Measurements from ENCODE around the gene FBRSL1. TPM values are rescaled to one million over a fixed set of nuclear protein-coding genes. Genes with fewer than 3 reads are reported as not detected.

The FBRSL1 gene
- total and polyA plus RNA-seq, 2 experiments from 2014 or later = 0.63 to 4.6 TPM

DNA sequence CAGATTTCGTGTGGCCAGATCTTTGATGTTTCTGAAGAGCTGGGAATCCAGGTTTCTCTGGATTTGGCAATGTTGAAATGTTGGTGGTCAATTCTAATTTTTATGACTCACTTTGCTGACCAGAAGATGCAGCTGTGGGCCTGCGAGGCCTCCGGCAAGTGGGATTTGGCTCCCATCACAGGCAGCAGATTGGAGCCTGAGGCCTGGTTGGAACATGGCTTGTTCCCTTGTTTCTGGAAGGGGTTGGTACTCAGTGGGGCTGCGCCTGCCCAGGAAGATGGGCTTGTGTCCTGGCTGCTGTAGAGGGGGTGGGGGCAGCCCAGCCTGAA is 23.1 kb downstream of the FBRSL1 start:
- DNase-seq = no peak
- no peak overlapping the region for H3K9ac ChIP-seq
- H3K27me3 ChIP-seq (replicated peaks; ENCODE audit: insufficient read depth) = no peaks in the 10 kb centered on the region
- in situ Hi-C loops (cut with MboI) = no loop called here
- no peaks in the 10 kb centered on the region for H3K79me2 ChIP-seq (ENCODE audit: insufficient read depth)
- no peak overlapping the region for H3K27ac ChIP-seq
- TF ChIP-seq EZH2 (IDR thresholded peaks at IDR 0.05; ENCODE audit: insufficient read depth, poor library complexity, severe bottlenecking) (no peak), EZH2phosphoT487 (IDR thresholded peaks at IDR 0.05; ENCODE audit: insufficient read depth, low read depth) (no peak)
- no peaks in the 10 kb centered on the region for H3F3A ChIP-seq (ENCODE audit: insufficient read depth)
- no peaks in the 10 kb centered on the region for H3K36me3 ChIP-seq (ENCODE audit: low read depth)
- no peak overlapping the region for H3K4me2 ChIP-seq (ENCODE audit: unreplicated experiment)
- no peaks in the 10 kb centered on the region for H3K4me1 ChIP-seq (ENCODE audit: insufficient read depth)
- H3K9me3 ChIP-seq (ENCODE audit: low read depth) = no peaks in the 10 kb centered on the region
- no peaks in the 10 kb centered on the region for H4K20me1 ChIP-seq (ENCODE audit: insufficient read depth)
- H2AFZ ChIP-seq = no peak overlapping the region
- H3K4me3 ChIP-seq = no peak overlapping the region
- no peaks in the 10 kb centered on the region for H3K9me2 ChIP-seq (ENCODE audit: insufficient read depth)
- 94 to 95% methylated on average over 4 of the region's 4 CpGs for WGBS, 2 experiments (ENCODE audit: low coverage in 1 of 2, low lambda C conversion rate in 2 of 2, missing lambda C conversion rate in 2 of 2)

DNA sequence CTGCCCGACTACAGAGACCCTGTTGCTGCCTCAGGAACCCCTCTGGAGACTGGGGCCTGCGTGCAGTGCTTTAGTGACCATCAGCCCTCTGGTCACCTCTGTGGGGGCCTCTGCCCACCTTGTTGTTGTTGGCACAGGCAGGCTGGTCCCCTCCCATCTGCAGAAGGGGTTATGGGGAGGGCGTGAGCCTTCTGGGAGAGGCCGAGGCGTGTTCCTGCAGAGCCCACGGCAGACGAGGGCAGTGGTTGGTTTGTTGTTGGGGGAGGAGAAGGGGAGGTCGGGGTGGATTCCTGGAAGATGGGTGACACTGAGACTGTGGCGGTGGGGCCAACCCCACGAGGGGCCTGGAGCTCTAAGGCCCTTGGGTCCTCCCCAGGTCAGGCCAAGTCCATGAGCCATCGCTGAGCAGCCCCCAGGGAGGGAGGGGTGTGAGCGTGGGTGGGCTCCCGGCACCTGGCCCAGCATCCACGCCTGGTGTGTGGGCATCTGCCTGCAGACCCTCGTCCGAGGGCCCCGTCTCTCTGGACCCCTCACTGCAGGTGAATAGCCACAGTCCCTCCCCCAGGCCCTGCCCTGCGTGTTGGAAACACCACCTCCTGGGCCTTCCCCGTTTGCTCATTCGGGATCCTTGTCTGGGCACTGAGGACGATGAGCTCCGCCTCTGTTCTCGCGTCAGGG is 23.6 kb downstream of the FBRSL1 start:
- Histone ChIP-seq H4K20me1 (ENCODE audit: insufficient read depth) (no peaks in the 10 kb centered on the region), H3F3A (ENCODE audit: insufficient read depth) (no peaks in the 10 kb centered on the region), H3K4me1 (ENCODE audit: insufficient read depth) (no peaks in the 10 kb centered on the region), H3K9me2 (ENCODE audit: insufficient read depth) (no peaks in the 10 kb centered on the region), H2AFZ (no peak overlapping the region), H3K4me3 (no peak overlapping the region), H3K36me3 (ENCODE audit: low read depth) (no peaks in the 10 kb centered on the region), H3K9me3 (ENCODE audit: low read depth) (no peaks in the 10 kb centered on the region), H3K4me2 (ENCODE audit: unreplicated experiment) (no peak overlapping the region), H3K9ac (no peak overlapping the region), H3K79me2 (ENCODE audit: insufficient read depth) (no peaks in the 10 kb centered on the region), H3K27me3 (replicated peaks; ENCODE audit: insufficient read depth) (no peaks in the 10 kb centered on the region), H3K27ac (no peak overlapping the region)
- TF ChIP-seq EZH2 (IDR thresholded peaks at IDR 0.05; ENCODE audit: insufficient read depth, poor library complexity, severe bottlenecking) = no peak
- no peak for TF ChIP-seq EZH2phosphoT487 (IDR thresholded peaks at IDR 0.05; ENCODE audit: insufficient read depth, low read depth)
- in situ Hi-C loops (cut with MboI) = no loop called here
- no peak for DNase-seq
- WGBS, 2 experiments (ENCODE audit: low coverage in 1 of 2, low lambda C conversion rate in 2 of 2, missing lambda C conversion rate in 2 of 2) = 80 to 81% methylated on average over 19 to 24 of the region's 24 CpGs

DNA sequence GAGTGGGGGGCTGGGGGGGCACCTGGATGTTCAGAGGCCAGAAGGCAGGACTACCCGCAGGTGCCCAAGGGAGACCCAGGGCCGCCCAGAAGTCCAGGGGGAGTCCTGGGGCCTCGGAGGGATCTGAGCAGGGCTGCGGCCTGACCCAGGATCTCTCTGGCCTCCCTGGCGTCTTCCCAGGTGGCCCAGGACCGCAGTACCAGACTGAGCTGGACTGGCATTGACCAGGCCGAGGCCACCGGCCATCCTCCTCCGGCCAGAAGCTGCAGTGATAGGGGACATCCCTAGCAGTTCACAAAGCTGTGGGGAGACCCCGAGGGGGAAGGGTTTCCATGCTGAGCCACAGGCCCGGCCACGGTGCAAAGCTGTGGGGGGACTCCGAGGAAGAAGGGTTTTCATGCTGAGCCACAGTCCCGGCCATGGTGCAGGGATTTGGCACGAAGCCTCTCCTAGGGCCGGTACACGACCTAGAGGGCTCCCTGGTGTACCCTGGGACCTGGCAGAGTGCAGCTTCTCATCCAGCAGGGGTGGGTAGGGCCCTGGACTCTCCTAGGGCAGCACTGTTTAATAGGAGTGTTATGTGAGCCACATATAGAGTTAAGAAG is 24.4 kb downstream of the FBRSL1 start:
- Histone ChIP-seq H3K4me1 (ENCODE audit: insufficient read depth) (no peaks in the 10 kb centered on the region), H3F3A (ENCODE audit: insufficient read depth) (no peaks in the 10 kb centered on the region), H3K4me3 (no peak overlapping the region), H3K36me3 (ENCODE audit: low read depth) (no peaks in the 10 kb centered on the region), H3K4me2 (ENCODE audit: unreplicated experiment) (no peak overlapping the region), H3K9me2 (ENCODE audit: insufficient read depth) (no peaks in the 10 kb centered on the region), H3K27ac (no peak overlapping the region), H3K27me3 (replicated peaks; ENCODE audit: insufficient read depth) (no peaks in the 10 kb centered on the region), H3K9me3 (ENCODE audit: low read depth) (no peaks in the 10 kb centered on the region), H2AFZ (no peak overlapping the region), H4K20me1 (ENCODE audit: insufficient read depth) (no peaks in the 10 kb centered on the region), H3K79me2 (ENCODE audit: insufficient read depth) (no peaks in the 10 kb centered on the region), H3K9ac (no peak overlapping the region)
- no peak for DNase-seq
- 86 to 97% methylated on average over 14 to 17 of the region's 17 CpGs for WGBS, 2 experiments (ENCODE audit: low coverage in 1 of 2, low lambda C conversion rate in 2 of 2, missing lambda C conversion rate in 2 of 2)
- in situ Hi-C loops (cut with MboI) = no loop called here
- TF ChIP-seq EZH2phosphoT487 (IDR thresholded peaks at IDR 0.05; ENCODE audit: insufficient read depth, low read depth) (no peak), EZH2 (IDR thresholded peaks at IDR 0.05; ENCODE audit: insufficient read depth, poor library complexity, severe bottlenecking) (no peak)

DNA sequence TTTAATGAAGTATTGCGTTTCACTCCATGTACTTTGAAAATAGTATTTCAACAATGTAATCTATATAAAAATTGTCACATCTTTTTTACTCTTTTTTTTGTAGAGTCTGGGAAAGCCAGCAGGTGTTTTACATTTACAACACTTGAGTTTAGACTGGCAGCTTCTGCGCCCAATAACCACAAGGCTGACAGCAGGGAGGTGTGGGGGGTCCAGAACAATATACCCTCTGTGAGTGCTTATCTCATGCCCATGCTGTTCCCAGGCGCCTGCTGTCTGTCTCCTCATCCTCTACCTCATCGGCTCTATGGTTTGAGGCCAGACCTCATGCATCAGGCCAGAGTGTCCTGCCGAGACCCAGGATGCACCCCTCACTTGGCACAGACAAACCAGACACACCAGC is 24.9 kb downstream of the FBRSL1 start:
- H3K4me1 ChIP-seq (ENCODE audit: insufficient read depth) = no peaks in the 10 kb centered on the region
- no peak overlapping the region for H3K4me2 ChIP-seq (ENCODE audit: unreplicated experiment)
- no peaks in the 10 kb centered on the region for H3K79me2 ChIP-seq (ENCODE audit: insufficient read depth)
- no peaks in the 10 kb centered on the region for H3K36me3 ChIP-seq (ENCODE audit: low read depth)
- H3K27ac ChIP-seq = no peak overlapping the region
- H4K20me1 ChIP-seq (ENCODE audit: insufficient read depth) = no peaks in the 10 kb centered on the region
- H3K9ac ChIP-seq = no peak overlapping the region
- H2AFZ ChIP-seq = no peak overlapping the region
- no peaks in the 10 kb centered on the region for H3K9me2 ChIP-seq (ENCODE audit: insufficient read depth)
- WGBS, 2 experiments (ENCODE audit: low coverage in 1 of 2, low lambda C conversion rate in 2 of 2, missing lambda C conversion rate in 2 of 2) = 90 to 92% methylated on average over 5 of the region's 5 CpGs
- H3K9me3 ChIP-seq (ENCODE audit: low read depth) = no peaks in the 10 kb centered on the region
- no peaks in the 10 kb centered on the region for H3F3A ChIP-seq (ENCODE audit: insufficient read depth)
- in situ Hi-C loops (cut with MboI) = no loop called here
- no peak for TF ChIP-seq EZH2 (IDR thresholded peaks at IDR 0.05; ENCODE audit: insufficient read depth, poor library complexity, severe bottlenecking)
- no peak for TF ChIP-seq EZH2phosphoT487 (IDR thresholded peaks at IDR 0.05; ENCODE audit: insufficient read depth, low read depth)
- no peak overlapping the region for H3K4me3 ChIP-seq
- no peaks in the 10 kb centered on the region for H3K27me3 ChIP-seq (replicated peaks; ENCODE audit: insufficient read depth)
- DNase-seq = no peak

All from GM23248 (cell line).